Ishikawa (cell line): ENCODE data around the gene IL17REL.

ENCODE experiments used
- CEBPB ChIP-seq: IDR thresholded peaks from 2 replicates; pipeline ENCODE4 v1.6.1; 2012
- CREB1 ChIP-seq: IDR thresholded peaks from 2 replicates; pipeline ENCODE4 v1.6.1; 2012; ENCODE audit warnings: low read depth
- EGR1 ChIP-seq: IDR thresholded peaks from 2 replicates; pipeline ENCODE4 v1.6.1; 2012
- EP300 ChIP-seq: IDR thresholded peaks from 2 replicates; pipeline ENCODE4 v1.6.1; 2012; ENCODE audit warnings: borderline replicate concordance
- FOXM1 ChIP-seq: IDR thresholded peaks from 2 replicates; pipeline ENCODE4 v1.6.1; 2012; ENCODE audit warnings: low read depth, borderline replicate concordance
- NFIC ChIP-seq: IDR thresholded peaks from 2 replicates; pipeline ENCODE4 v1.6.1; 2012
- RAD21 ChIP-seq: IDR thresholded peaks from 2 replicates; pipeline ENCODE4 v1.6.1; 2012; ENCODE audit warnings: low read depth
- TAF1 ChIP-seq: IDR thresholded peaks from 2 replicates; pipeline ENCODE4 v1.6.1; 2012; ENCODE audit warnings: low read depth, mild to moderate bottlenecking
- TCF12 ChIP-seq: IDR thresholded peaks from 2 replicates; pipeline ENCODE4 v1.6.1; 2012; ENCODE audit warnings: low read depth
- TEAD4 ChIP-seq: IDR thresholded peaks from 2 replicates; pipeline ENCODE4 v1.6.1; 2012
- YY1 ChIP-seq: IDR thresholded peaks from 2 replicates; pipeline ENCODE4 v1.6.1; 2012; ENCODE audit warnings: low read depth
- ZBTB7A ChIP-seq: IDR thresholded peaks from 2 replicates; pipeline ENCODE4 v1.6.1; 2012; ENCODE audit warnings: low read depth
- TF ChIP-seq, protein P1 (sequence below): IDR thresholded peaks from 2 replicates; pipeline ENCODE4 v1.6.1; 2012
- TF ChIP-seq, protein P2 (sequence below): IDR thresholded peaks from 2 replicates; pipeline ENCODE4 v1.6.1; 2012
- TF ChIP-seq, protein P3 (sequence below): IDR thresholded peaks from 2 replicates; pipeline ENCODE4 v1.6.1; 2012; ENCODE audit warnings: low read depth, mild to moderate bottlenecking

The IL17REL gene

DNA sequence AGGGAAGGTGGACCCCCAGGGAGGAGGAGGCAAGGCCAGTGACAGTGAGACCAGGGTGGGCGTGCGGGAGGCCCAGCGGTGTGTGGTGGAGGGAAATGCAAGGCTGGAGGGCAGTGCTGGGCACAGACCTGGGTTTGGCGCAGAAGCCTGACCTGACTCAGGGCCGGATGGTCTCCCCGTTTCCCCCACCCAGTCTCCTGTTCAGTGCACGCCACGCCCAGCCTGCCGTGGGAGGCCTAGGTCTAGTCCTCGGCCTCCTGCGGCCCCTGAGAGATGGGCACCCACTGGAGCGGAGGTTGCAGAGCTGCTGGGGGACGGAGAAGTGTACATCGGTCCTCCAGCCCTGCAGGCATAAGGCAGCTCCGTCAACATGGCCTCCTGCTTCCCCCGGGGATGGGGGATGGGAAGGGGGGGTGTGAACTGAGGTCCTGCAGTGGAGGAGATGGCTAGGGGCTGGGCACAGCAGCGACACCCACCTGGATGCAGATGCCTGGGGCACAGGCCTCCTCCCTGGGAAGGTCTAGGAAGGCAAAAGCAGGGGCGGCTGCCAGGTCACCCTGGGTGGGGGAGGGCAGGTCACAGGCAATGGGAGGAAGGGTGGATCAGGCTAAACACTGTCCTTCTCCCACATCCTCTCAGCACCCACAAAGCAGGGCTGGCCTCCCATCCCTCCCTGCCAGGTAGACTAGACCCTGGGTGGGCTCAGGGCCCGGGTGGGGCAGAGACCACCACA, 15.9 kb downstream of the IL17REL start:
- TF ChIP-seq CREB1 (no peak), FOXM1 (no peak), YY1 (no peak), NFIC (no peak), TAF1 (no peak)

DNA sequence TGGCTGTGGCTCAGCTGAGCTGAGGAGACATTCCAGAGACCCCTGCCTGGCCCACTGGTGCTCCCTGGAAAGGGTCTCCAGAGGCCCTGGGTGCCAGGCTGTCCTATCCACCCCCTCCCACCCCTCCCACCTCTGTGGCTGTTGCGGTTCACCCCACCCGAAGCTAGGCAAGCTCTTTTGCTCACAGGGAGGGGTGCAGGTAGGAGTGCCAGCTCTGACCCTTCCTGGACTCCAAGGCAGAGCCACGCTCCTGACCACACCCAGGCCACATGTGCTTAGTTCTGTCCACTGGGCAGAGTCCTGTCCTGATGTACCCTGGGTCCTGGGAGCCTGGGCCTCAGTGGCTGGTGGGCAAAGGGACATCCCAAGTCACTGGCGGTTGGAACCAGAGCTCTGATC, 16.4 kb downstream of the IL17REL start:
- no peak for TF ChIP-seq CREB1

DNA sequence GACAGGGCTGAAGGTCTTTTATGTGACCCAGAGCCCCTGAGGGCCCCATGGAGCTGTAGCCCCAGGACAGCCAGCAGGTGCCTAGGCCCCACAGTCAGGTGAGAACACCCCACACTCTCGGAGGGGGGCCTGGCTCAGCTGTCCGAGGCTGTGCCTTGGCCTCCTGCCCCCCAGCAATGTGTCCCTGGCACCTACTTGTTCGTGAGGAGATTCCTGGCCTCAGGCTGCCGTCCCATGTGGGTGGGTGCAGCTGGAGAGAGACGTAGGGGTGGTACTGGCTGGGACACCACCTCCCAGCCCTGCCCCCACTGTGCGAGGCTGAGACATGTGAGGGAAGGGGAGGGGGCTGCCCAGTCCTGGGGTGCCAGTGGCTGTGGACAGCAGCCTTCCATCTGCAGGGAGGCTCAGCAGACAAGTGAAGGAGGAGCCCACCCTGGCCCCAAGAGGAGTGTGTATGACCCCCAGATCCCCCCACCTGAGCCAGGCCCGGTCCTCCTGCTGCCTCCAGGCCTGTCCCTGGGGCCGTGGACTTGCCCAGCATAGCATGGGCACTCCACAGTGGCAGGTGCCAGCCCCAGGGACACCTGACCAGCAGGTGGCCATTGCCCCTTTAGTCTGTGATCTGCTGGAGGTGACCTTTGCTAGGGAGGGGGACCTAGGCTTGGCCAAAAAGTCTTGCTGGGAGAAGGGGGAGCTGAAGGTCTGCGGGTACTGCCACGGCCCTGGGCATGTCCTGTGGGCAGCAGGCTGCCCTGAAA, 17.0 kb downstream of the IL17REL start:
- TF ChIP-seq, protein P1, sequence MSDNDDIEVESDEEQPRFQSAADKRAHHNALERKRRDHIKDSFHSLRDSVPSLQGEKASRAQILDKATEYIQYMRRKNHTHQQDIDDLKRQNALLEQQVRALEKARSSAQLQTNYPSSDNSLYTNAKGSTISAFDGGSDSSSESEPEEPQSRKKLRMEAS: no peak
- TF ChIP-seq FOXM1: no peak

DNA sequence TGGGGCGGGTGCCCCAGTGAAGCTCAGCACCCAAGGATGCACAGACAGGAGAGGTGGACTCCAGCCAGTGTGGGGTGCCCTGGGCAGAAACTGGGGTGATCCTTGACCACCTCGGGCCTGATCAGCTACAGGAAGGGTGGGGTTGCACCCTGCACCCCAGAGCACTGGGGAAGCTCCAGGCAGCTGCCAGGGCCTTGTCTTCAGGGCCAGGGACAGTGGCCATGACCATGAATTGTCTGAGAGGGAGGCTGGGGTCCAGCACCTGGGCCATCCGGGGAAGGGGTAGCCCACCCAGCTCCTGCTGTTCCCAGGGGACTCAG, 17.6 kb downstream of the IL17REL start:
- no peak for TF ChIP-seq EP300
- TF ChIP-seq TAF1: no peak
- no peak for TF ChIP-seq RAD21
- TF ChIP-seq NFIC: no peak
- TF ChIP-seq, protein P2, sequence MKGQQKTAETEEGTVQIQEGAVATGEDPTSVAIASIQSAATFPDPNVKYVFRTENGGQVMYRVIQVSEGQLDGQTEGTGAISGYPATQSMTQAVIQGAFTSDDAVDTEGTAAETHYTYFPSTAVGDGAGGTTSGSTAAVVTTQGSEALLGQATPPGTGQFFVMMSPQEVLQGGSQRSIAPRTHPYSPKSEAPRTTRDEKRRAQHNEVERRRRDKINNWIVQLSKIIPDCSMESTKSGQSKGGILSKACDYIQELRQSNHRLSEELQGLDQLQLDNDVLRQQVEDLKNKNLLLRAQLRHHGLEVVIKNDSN: no peak
- TF ChIP-seq TCF12: no peak
- no peak for TF ChIP-seq CREB1

DNA sequence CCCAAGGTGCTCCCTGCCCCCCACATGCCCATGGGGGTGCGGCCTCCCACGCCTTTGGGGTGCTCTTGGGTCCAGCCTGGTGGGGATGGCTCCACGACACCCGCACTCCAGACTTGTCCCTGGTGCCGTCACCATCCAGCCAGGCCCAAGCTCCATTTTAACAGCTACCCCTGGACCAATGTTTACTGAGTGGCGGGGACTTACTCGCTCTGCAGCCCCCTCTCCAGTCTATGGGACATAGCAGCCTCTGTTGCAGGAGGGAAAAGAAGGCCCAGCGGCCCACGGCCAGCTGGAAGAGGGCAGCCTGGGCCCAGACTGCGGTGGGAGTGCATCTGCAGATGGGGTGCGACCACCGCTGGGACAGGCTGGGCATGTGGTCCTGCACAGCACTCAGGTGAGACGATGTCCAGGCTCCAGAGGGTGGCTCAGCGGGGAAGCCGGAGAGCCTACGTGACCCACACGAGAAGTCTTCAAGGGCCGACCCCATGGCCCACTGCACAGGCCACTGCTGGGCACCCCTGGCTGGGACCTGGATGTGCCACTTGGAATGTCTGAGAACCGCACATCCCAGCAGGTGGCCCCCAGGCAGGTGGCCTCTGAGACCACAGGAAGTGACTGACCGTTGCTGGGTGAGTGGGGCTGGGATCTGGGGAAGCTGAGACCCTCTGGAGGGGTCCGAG, 18.1 kb downstream of the IL17REL start:
- TF ChIP-seq TAF1 (no peak), CREB1 (no peak), EGR1 (no peak), EP300 (no peak), FOXM1 (no peak), TEAD4 (no peak), CEBPB (no peak), RAD21 (no peak), ZBTB7A (no peak), TCF12 (no peak), NFIC (no peak)
- TF ChIP-seq, protein P3, sequence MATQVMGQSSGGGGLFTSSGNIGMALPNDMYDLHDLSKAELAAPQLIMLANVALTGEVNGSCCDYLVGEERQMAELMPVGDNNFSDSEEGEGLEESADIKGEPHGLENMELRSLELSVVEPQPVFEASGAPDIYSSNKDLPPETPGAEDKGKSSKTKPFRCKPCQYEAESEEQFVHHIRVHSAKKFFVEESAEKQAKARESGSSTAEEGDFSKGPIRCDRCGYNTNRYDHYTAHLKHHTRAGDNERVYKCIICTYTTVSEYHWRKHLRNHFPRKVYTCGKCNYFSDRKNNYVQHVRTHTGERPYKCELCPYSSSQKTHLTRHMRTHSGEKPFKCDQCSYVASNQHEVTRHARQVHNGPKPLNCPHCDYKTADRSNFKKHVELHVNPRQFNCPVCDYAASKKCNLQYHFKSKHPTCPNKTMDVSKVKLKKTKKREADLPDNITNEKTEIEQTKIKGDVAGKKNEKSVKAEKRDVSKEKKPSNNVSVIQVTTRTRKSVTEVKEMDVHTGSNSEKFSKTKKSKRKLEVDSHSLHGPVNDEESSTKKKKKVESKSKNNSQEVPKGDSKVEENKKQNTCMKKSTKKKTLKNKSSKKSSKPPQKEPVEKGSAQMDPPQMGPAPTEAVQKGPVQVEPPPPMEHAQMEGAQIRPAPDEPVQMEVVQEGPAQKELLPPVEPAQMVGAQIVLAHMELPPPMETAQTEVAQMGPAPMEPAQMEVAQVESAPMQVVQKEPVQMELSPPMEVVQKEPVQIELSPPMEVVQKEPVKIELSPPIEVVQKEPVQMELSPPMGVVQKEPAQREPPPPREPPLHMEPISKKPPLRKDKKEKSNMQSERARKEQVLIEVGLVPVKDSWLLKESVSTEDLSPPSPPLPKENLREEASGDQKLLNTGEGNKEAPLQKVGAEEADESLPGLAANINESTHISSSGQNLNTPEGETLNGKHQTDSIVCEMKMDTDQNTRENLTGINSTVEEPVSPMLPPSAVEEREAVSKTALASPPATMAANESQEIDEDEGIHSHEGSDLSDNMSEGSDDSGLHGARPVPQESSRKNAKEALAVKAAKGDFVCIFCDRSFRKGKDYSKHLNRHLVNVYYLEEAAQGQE: no peak
- TF ChIP-seq, protein P2: no peak

DNA sequence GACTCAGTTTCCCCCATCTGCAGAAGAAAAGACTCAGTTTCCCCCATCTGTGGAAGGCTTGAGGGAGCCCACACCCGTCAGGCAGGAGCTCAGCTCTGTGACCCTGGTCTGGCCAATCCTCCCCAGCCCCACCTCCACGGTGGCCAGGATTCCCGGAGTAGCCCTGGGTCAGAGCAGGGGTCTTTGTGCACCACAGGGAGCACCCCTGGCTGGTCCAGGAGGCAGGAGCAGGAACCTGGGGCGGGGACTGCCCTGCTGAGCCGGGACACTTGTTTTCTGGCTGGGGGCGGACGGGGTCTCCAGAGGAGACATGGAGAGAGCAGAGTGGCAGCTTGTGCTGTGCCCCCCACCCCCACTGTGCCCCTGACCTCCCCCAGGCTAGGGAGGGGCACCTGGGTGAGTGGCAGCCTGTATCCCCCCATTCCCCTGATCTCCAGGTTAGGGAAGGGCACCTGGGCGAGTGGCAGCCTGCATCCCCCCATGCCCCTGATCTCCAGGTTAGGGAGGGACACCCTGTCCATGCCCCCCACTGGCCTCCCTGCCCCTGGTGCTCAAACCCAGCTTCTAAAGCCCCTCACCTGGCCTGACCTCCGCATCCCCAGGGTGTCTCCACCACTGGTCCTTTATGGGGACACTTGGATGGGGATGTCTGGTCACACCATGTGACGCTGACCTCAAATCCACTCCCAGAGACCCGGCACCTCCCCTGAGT, 18.8 kb downstream of the IL17REL start:
- TF ChIP-seq EGR1 (no peak), ZBTB7A (no peak), FOXM1 (no peak), NFIC (no peak), CREB1 (no peak)

DNA sequence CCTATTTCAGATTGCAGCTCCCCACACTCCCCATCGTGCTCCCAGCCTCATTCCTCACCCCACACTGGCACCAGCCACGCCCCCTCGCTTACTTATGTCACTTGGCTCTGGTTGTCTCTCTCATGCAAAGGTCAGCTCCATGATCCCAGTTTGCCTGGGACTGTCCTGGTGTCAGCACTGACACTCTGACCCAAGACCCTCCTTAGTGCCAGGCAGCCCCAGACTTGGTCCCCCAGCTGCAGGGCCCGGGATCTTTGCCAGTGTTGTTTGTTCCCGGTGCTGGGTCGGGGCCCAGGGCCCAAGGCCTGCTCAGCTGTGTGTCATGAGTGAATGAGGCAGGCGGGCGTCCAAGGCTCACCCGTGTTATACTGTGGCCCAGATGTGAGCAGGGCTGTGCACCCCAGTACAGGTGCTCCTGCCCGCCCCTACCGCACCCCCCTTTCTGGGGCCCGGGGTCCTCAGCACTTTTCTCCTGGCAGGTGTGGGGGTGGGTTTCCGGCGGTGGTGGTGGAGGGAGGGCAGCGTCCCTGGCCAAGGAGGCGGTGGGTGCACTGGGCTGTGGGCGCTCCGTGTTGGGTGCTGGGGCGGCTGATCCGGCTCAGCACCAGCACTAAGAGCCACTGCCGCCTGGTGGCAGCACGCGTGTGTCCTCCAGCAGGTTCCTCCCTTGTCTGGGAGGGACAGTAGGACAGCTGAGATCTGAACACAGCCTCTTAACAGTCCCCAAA, 19.5 kb downstream of the IL17REL start:
- no peak for TF ChIP-seq YY1
- no peak for TF ChIP-seq CEBPB
- TF ChIP-seq EP300: no peak
- 0 out of 2 replicates have a peak, but pooled peaks have one; percentile 33 for TF ChIP-seq ZBTB7A
- TF ChIP-seq RAD21: peak; percentile 75
